CD4-positive, alpha-beta T cell treated with Interleukin-4 for 4 hours (primary cell): ENCODE data around the gene SPRED1.

Experiments
- DNase-seq: peaks from one replicate; pipeline ENCODE4 v3.0.0-alpha.2; 2020

SPRED1 gene

DNA sequence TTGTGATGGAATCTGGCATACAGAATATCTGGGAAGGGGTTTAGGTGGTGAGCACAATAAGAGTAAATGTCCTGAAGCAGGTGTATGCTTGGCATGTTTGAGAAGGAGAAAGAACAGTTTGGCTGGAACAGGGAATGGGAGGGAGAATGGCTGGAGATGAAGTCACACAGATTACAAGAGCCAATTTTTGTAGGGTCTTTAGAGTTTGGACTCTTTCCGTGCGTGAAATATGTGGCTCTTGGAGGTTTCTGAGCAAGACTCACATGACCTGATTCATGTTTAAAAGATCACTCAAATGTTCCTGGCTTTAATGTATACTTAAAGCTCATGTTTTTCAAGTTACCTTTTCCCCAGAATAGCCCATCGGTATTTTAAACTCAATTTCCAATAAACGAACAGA, 32.8 kb downstream of the SPRED1 start:
- no peak for DNase-seq

DNA sequence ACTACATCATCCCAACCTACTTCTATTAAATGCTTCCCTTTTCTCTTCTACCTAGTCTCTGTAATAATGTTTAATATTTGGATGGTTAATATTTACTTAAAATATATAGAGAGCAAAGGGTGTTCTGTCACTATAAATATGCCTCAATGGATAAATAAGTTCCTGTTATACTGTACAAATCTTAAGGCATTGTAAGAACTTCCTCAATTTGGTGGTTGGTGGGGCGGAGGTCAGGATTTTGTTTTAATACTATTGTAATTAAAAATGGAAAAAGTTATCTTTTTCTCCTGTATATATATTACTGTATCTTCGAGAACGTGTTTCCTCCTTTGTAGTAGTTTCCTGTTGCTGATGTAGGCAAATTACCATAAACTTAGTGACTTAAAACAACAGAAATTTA, 41.5 kb downstream of the SPRED1 start:
- no peak for DNase-seq

DNA sequence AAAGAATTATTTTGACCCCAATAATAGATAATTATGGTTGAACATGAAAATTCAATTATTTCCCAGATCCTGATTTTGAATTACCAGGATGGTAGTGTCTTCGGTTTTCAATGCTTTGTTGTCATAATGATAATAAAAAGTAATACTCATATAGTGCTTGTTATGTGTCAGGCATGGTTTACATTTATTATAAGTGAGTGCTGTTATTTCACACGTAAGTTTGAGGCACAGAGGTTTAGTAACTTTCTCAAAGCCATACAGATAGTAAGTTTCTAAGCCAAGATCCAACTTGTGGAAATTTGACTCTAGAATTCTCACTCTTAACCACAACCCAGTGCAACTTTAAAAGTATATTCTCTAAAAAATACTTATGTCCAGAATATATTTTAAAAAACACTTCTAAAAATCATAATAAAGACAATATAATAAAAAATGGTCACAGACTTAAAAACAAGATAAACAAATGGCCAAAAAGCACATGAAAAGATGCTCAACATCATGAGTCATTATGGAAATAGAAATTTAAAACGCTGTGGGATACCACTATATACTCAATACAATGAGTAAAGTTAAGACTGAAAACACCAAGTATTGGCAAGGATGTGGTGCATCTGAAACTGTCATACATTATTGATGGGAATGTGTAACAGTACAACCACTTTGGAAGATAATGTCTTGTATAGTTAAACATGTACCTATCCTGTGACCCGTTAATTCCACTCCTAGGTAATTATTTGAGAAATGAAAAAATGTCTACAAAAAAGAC, 45.2 kb downstream of the SPRED1 start:
- DNase-seq: no peak

DNA sequence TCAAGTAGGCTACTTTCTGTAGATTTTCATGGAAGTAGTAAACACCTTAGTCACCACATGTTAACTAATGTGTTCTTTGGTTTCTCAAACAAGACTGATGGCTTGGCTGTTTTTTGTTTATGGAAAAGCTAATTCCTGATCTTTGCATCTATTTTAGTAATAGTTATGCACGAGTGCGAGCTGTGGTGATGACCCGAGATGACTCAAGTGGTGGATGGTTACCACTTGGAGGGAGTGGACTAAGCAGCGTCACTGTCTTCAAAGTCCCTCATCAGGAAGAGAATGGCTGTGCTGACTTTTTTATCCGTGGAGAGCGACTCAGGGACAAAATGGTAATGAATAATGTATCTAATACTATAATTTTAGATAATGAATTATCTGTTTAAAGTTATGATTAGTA, 46.6 kb downstream of the SPRED1 start:
- DNase-seq: no peak

DNA sequence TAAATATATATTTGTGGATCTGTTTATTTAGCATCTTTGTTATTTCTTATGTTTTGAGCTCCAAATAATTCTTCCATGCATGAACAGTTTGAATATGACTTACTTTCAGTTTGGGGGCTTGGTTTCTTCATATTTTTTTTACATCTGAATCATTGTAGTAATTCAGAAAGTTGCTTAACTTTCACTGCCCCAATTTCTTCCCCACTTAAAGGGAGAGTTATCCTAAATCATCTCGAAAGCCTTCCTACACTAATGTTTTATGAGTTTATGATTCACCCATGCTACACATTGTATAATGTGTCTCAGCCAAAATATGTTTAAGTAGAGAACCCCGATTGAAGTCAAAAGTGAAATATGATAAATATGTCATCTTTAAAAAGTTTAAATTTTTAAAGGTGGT, 47.8 kb downstream of the SPRED1 start:
- DNase-seq: no peak

DNA sequence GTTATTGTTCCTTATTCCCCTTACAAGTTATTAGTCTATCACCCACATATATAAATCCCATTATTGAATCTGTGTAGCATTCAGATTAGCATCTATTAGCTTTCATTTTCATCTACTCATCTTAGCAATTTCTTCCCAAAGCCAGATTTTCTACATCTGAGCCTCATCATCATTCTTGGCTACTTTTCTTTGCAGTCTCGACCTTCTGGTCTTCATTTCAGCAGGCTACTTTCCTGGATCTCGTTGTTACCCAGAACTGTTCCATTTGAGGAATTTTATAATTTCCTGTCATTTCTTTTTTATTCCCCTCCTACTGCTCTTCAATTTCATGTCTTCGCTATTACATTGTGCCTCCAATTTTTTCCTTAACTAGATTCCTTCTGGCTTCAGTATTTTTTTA, 51.8 kb downstream of the SPRED1 start:
- no peak for DNase-seq

DNA sequence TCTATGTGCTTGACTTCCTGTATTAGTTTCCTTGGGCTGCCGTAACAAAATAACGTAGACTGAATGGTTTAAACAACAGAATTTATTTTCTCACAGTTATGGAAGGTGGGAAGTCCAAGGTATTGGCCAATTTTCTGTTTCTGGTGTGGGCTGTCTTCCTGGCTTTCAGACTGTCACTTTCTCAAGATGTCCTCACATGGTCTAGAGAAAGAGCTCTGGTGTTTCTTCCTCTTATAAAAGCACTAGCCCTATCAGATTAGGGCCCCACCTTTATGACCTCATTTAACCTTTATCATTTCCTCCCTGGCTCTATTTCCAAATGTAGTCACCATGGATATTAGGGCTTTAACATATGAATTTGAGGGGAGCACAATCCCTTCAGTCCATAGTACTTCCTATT, 54.6 kb downstream of the SPRED1 start:
- no peak for DNase-seq

DNA sequence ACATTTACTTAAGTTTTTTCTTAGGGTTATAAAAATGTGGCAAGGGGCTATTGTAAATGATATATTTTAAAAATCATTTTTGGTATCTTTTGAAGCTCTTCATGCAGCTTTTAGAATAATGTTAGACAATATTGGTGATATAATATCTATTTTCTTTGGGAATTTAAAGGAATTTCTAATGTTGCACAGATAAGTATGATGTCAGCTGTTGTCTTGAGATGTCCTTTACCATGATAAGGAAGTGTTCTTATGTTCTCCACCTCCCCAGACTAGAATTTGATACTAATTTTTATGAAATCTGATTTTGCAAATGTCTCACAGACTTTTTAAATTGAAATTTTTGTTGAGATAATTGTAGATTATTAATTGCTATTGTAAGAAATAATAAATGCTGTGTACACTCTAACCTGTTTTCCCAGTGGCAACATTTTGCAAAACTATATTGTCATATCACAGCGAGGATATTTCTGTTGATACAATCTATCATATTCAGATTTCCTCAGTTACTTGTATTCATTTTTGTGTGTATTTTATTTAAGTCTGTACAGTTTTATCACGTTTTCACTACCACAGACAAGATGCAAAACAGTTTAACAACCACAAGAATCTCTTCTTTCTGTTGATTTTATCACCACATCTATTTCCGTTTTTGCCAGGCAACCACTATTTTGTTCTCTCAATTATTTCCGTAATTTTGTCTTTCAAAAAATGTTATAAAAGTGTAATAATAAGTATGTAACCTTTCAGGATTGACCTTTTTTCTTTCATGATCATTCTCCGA, 55.4 kb downstream of the SPRED1 start:
- DNase-seq: peak; percentile 13

DNA sequence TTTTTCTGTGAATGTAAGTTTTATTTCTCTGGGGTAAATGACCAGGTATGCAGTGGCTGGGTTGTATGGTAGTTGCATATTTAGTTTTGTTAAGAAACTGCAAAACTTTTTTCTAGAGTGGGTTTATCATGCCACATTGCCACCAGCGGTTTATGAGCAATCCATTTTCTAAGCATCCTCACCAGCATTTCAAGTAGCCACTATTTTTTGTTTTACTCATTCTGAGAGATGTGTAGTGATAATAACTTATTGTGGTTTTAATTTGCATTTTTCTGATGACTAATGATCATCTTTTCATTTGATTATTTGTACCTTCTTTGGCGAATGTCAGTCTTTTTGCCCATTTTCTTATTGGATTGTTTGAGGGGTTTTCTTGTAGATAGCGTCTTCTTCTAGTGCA, 56.2 kb downstream of the SPRED1 start:
- DNase-seq: no peak

DNA sequence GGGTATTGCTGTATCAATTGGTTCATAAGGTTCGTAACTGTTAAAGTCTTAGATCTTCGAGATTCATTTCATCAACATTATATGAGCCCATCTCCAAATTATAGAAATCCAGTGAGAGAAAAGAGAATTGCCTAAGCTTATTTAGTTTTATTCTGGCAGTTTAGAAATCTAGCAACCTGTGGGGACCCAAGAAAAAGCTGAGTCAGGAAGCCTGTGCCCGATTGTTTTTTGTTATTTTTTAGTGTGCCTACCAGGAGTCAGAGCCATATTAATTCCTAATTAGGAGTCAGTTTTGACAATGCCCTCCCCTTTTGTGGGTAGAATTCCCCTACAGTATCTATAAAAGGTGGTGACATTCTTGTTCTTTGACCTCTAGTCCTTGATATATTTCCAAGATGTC, 59.6 kb downstream of the SPRED1 start:
- no peak for DNase-seq

DNA sequence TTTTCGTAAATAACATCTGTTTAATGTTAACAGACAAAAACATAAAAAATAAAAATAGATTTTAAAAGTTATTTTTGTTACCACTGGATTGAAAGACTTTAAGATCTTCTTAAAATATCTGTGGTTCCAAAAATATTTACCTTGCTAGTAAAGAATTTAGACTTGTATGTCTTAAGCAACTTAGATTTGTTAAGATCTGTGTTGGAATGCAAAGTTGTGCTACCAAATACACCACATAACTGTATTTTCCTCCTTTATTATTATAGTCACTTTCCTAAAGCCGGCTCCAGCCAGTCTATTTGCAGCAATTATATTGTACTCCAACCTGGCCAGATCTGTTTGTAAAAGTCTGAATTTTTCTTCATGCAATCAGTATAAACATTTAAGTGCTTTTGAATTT, 63.7 kb downstream of the SPRED1 start:
- no peak for DNase-seq

DNA sequence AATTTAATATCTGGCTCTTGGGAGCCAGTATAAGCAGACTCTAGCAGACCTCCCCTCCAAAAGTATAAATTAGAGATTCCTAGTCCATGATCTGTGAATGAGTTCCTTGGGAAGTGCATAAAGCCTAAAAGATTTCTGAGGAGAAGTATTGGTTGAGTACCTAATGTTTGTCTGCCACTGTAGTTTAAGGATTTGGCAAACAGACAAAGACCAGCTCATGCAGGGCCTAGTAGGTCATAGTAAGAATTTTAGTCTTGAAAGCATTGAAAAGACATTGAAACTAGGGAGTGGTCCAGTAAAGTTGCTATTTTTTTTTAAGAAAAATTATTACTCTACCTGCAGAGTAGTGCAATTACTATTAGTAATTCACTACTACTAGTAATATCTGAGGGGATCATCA, 67.5 kb downstream of the SPRED1 start:
- DNase-seq: no peak

DNA sequence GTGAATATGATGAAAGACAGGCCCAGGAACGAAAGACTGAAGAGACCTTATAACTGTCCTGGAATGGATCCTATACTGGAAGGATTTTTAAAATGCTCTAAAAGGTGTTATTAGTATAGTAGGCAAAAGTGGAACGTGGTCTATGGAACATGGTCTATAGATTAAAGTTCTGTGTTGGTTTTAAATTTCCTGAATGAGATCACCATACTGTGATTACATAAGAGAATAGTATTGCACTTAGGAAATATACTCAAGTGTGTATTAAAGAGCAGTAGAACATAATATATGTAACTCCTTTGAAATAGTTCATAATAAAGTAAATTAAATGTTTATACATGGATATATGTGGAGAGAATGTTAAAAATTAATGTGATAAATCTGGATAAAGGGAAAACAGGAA, 68.2 kb downstream of the SPRED1 start:
- no peak for DNase-seq

DNA sequence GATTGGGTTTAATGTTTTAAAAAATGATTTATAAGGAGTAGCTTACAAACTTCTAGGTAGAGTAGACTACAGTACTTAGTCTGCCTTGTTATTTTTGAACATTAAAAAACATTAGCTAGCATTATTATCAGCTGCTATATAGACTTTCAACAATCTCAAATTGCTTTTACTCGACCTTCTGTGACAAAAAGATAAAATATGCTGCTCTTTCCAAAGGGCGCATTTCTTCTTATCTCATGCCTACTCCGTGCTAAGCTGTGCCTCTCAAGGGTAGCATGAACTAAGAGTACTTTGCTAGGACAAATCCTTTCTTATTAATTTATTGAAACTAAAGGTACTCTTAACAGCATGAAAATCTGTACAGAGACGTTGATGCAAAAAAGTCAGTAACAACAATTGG, 71.3 kb downstream of the SPRED1 start:
- no peak for DNase-seq

DNA sequence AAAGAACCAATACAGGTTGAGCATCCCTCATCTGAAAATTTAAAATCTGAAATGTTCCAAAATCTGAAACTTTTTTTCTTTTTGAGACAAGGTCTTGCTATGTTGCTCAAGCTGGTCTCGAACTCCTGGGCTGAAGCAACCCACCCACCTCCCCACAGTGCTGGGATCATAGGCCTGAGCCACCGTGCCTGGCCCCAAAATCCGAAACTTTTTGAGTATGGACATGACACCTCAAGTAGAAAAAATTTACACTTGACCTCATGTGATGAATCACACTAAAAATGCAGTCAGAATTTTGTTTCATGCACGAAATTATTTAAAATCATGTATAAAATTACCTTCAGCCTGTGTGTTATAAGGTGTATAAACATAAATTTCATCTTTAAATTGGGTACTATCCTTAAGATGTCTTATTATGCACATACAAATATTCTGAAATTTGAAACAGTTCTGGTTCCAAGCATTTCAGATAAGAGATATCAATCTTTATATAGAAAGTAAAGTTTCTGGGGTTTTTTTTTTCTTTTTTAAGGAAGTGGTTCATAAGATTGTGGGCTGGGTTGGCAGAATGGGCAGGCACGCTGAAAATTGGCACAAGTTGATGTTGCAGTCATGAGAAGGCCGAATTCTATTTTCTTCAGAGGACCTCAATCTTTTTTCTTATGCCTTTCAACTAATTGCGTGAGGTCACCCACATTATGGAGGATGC, 72.5 kb downstream of the SPRED1 start:
- no peak for DNase-seq

DNA sequence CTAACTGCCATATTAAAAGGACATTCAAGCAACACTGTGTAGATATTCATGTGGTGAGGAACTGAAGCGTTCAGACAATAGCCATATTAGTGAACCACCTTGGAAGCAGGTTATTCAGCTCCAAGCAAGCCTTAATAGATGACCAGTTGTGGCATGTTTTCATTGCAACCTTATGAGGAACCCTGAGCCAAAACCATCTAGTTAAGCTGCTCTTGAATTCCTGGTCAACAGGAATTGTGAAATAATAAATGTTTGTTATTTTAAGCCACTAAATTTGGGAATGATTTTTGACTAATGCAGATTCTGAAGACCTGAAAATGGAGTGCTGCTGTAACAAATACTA, 73.0 kb downstream of the SPRED1 start:
- DNase-seq: no peak

DNA sequence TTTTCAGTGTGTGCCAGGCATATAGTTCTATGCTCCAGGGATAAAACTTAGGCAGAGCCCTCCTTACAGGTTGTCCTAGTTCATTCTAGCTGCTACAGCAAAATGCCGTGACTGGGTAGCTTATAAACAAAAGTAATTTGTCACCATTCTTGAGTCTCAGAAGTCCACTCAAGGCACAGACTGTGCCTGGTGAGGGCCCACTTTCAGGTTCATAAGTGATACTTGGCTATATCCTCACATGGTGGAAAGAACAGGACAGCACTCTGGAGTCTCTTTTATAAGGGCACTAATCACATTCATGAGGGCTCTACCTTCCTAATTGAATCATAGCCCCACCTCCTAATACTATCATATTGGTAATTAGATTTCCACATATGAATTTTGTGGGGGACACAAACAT, 80.1 kb downstream of the SPRED1 start:
- no peak for DNase-seq

DNA sequence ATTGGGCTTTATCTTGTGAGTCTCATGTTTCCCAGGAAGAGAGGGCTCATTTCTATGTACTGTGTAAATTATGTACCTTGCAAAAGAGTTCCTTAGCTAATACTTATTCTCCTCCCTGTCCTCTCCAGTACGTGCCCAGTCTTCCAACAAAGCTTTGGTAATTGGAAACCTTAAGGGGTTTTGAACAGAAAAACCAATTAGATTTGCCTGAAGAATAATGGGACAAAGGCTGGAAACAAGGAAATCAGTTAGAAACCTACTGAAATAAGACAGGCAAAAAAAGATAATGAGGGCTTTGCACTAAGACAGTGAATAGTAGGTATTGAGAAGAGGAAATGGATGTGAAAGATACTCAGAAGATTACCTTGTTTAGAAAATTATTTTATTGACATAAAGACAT, 82.5 kb downstream of the SPRED1 start:
- no peak for DNase-seq

DNA sequence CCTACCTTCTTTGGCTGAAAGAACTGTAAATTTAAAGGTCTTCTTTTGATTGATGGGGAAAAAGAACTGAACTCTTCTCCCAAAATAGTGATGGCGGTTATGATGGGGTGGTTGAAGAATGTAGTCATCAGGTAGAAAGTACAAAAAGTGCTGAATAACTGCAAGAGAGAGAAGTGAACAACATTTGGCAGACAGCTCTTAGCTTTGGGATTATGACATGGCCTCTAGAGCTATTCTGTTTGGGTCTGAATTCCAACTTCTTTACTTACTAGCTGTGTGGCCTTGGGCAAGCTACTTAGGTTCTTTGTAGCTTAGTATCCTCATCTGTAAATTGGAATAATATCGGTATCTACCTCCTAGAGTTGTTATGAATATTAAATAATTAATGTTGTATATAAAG, 91.7 kb downstream of the SPRED1 start:
- no peak for DNase-seq

DNA sequence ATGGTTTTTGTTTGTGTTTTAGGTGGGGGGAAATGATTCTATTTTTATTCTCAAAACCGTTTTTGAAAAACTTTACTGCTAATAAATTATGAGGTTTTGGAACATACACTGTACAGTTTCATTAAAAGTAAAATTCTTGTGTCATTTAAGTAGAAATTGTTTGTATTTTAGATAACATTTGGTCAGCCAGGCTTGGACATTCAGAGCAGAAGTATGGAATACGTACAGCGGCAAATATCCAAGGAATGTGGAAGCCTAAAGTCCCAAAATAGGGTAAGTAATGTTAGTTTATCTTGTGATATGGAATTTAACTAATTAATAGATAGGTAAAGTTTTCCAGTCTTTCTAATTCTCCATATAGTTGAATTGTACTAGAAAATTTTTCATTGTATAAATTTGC, 96.6 kb downstream of the SPRED1 start:
- no peak for DNase-seq

DNA sequence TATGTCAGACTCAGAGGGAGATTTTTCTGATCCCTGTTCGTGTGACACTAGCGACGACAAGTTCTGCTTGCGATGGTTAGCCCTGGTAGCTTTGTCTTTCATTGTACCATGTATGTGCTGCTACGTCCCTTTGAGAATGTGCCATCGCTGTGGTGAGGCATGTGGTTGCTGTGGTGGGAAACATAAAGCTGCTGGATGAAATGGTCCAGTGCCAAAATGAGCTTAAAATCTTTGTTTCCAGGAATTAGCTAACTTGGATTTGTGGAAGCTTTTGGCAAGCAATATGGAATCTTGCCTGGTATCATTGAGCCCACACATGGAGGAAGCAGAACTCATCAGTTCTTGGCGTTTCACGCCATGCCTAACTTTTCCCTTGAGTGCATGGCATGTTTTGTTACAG, 98.8 kb downstream of the SPRED1 start:
- no peak for DNase-seq

DNA sequence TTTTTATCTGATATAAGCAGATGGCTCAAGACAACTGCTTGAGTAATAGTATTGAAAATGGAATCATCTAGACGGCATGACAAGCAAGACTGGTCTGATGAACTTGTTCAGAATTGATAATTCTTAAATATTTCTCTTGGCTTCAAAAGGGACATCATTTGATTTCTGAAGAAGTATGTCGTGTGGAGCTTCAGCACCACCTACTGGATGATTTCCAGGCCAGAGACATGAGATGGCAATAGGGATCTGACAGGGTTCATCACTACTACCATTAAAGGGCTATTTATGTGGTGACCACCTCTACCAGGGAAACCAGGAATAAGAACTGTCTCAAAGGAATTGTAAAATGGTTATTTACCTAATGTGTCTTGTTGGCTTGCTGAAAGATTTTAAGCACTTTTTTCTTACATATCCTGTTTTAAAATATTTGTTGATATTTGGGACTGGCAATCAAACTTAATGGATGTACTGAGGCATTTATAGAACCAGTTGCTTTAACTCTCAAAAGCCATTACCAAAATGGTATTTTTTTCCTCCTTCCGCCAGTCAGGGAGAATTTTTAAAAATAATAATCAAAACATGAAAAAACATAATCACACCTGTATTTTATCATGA, 101.8 kb downstream of the SPRED1 start:
- peak; percentile 53 for DNase-seq

DNA sequence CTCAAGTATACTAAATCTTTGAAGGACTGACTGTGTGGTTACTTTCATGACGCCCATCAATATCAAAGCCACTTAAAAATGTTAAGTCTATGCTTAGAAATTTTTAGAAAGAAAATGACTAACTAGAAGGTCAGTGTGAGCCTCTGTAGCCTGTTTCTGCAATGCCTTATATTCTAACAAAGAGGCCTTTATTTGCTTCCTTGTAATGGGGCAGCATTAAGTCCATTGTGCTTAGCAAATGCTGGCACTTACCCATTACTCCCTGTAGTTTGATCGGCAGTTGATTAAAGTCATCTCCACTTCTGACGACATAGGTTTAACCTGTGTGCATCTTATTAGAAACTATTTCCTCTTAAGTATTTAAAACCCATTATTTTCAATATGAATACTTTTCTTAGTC, 109.7 kb downstream of the SPRED1 start:
- no peak for DNase-seq

DNA sequence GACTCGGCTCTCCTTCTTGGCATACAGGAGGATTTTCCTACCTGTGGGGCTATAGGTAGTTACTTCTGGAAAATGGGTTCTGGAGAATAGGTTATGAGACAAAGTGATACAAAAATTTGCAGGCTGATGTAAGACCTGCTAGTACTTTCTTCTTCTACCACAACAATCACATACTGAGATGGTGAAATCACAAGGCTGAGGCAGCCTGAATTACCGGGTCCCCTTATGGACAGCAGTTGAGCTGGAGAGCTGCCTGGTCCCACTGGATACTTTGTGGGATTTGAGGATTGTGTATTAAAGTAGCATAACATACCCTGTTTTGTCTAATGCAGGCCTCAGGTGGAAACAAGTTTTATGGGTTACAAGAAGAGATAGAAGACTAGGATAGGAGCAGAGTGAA, 114.8 kb downstream of the SPRED1 start:
- no peak for DNase-seq
